ENCODE measurements around the gene LYPD6B.

LYPD6B gene

DNA sequence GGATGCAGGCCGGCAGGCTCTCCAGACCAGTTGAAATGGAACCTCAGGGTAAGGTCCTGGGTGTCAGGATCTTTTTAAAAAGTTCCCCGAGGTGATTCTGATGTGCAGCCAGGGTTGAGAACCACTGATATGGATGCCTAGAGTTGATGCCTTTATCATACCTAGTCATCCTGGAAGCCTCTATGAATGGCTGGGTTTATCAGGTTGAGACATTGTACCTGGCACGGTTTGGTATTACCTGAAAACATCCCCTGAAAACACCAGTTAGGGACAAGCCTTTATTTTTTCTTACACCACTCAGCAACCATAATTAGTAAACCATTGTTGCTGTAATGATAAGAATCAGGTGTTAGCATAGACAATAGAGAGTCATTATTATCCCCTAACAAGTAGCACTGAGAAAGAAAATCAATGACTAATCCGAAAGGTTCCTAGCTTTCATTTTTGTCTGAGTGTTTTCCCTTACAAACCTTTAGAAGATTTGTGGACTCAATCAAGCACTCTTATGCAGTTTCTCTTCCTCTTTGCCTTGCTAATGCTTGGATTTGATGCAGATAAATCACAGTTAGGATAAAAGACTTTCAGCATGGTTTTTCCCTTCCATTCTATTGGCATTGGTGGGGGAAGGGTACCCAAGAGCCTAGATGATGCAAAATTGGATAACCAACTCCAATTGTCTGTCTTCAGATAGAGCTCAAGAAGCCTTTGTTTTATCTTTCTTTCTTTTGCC lies 175.4 kb downstream of the LYPD6B start:
- DNase-seq (ENCODE audit: low spot score) = no peak

DNA sequence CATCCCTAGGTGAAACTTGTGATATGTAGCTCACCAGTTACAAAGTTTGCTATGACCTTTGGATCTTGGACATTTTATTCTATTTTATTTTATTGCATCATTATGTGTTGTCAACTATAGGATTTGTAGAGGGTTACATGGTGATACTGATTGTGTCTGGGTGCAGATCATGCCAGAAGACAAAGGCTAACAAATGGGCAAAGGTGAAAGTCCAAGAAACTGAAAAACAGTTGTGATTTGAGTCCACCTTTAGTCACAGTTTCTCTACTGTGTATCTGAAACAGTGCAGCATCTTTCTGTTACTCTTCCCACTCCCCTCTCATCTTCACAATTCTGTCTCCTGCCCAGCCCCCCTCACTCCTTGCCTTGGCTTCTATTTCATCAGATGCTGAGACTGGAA lies 180.0 kb downstream of the LYPD6B start:
- H3K27ac ChIP-seq = no peak overlapping the region
- ChIA-PET POLR2A (ENCODE audit: low non-redundant PET) (no interaction called here), CTCF (interaction anchor here (0.7 kb wide), 1 partner anchor 1199 kb away, joined by 3 read pairs; no protein-coding TSS in a partner anchor)
- DNase-seq (ENCODE audit: low spot score) = no peak
- TF ChIP-seq, protein P1, sequence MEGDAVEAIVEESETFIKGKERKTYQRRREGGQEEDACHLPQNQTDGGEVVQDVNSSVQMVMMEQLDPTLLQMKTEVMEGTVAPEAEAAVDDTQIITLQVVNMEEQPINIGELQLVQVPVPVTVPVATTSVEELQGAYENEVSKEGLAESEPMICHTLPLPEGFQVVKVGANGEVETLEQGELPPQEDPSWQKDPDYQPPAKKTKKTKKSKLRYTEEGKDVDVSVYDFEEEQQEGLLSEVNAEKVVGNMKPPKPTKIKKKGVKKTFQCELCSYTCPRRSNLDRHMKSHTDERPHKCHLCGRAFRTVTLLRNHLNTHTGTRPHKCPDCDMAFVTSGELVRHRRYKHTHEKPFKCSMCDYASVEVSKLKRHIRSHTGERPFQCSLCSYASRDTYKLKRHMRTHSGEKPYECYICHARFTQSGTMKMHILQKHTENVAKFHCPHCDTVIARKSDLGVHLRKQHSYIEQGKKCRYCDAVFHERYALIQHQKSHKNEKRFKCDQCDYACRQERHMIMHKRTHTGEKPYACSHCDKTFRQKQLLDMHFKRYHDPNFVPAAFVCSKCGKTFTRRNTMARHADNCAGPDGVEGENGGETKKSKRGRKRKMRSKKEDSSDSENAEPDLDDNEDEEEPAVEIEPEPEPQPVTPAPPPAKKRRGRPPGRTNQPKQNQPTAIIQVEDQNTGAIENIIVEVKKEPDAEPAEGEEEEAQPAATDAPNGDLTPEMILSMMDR (conservative IDR thresholded peaks at IDR 0.05; ENCODE audit: low read depth) = no peak

More for the DNA sequence above, 175.4 kb downstream of the LYPD6B start:
- no peak overlapping the region for H3K27ac ChIP-seq
- POLR2A ChIA-PET (ENCODE audit: low non-redundant PET) = no interaction called here
- CTCF ChIA-PET = interaction anchor here (0.6 kb wide), 1 partner anchor 76 kb away, joined by 3 read pairs; no protein-coding TSS in a partner anchor
- TF ChIP-seq, protein P1 (conservative IDR thresholded peaks at IDR 0.05; ENCODE audit: low read depth) = no peak

DNA sequence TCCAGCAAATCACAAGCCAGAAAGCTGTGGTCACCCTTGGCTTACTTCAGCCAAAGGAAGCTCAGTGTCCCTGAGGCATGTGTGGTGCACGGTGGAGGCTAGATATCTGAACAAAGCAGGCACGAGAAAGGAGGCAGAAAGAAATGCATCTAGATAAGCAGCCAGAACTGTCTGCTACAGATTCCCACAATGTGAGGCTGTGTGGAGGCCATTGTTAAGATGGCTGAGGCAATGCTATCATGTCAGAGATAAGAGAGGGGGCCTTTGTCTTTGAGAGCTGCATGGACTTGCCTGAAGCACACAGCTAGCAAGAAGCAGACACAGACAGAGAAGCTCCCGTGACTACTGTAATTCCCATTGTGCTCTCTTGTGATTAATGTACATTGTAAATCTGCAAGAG lies 181.4 kb downstream of the LYPD6B start:
- no peak for DNase-seq (ENCODE audit: low spot score)
- TF ChIP-seq, protein P1 (conservative IDR thresholded peaks at IDR 0.05; ENCODE audit: low read depth) = no peak
- no peak overlapping the region for H3K27ac ChIP-seq
- ChIA-PET POLR2A (ENCODE audit: low non-redundant PET) (no interaction called here), CTCF (interaction anchor here (0.6 kb wide), 1 partner anchor 247 kb away, joined by 3 read pairs; no protein-coding TSS in a partner anchor)

DNA sequence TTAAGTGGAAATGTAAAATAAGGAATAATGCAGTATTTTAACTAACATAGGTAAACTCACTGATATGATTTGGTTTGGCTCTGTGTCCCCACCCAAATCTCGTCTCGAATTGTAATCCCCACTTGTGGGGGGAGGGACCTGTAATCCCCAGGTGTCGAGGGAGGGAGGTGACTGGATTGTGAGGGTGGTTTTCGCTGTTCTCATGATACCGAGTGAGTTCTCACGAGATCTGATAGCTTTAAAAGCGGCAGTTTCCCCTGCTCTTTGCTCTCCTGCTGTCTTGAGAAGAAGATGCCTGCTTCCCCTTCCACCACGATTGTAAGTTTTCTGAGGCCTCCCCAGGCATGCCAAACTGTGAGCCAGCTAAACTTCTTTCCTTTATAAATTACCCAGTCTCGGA lies 182.5 kb downstream of the LYPD6B start:
- CTCF ChIA-PET = no interaction called here
- TF ChIP-seq, protein P1 (conservative IDR thresholded peaks at IDR 0.05; ENCODE audit: low read depth) = no peak
- no peak overlapping the region for H3K27ac ChIP-seq
- POLR2A ChIA-PET (ENCODE audit: low non-redundant PET) = no interaction called here
- DNase-seq (ENCODE audit: low spot score) = no peak

DNA sequence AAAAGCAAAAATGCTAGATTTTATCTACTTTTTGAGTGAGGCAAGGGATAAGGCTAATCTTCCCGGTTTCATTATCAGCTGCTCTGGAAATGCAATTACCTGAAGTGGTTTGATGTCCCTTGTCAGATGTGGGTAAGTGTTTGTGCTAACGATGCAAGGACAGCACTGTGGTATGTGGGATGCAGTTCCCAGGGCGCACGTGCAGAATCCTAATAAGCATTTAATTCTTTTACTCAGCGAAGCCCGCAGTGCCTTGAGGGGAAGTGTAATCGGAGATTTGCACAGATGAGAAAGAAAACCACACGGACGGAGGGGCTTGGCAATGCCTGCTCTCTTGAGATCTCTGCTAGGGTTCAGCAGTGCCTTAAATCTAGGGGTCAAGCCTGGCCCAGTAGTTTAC lies 183.4 kb downstream of the LYPD6B start:
- POLR2A ChIA-PET (ENCODE audit: low non-redundant PET) = no interaction called here
- CTCF ChIA-PET = interaction anchor here (0.8 kb wide), 1 partner anchor 54 kb away, joined by 3 read pairs; no protein-coding TSS in a partner anchor
- DNase-seq (ENCODE audit: low spot score) = no peak
- TF ChIP-seq, protein P1 (conservative IDR thresholded peaks at IDR 0.05; ENCODE audit: low read depth) = no peak
- H3K27ac ChIP-seq = no peak overlapping the region

DNA sequence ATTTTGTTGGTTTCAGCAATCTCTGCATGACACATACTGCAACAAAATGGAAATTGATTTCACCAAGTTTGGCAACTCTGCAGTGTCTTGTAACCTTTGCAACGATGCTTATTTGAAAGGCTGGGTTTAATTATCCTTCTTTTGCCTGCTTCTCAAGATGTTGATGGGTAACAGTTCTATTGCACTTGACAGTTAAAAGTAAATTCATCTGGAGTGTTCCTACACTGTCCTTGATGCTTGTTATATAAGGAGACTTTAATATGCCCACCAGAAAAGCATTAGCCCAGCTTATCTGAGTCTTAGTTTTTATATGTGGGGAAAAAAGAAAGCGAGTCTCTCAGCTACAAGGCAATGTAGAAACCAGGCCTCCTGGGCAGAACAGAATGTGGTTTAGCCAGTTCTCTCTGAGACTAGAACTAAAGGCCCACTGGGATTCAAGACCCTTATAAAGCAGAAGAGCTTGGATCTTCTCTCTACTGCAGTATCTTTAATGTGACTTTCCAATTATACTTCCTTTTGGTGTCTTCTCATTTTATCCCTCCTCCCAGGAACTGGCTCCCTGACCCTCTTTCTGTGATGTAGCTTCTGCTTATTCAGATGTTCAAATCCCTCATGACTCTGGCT lies 185.1 kb downstream of the LYPD6B start:
- ChIA-PET POLR2A (ENCODE audit: low non-redundant PET) (no interaction called here), CTCF (no interaction called here)
- DNase-seq (ENCODE audit: low spot score) = no peak
- no peak overlapping the region for H3K27ac ChIP-seq
- TF ChIP-seq, protein P1 (conservative IDR thresholded peaks at IDR 0.05; ENCODE audit: low read depth) = no peak
